GM19455 (cell line): ENCODE results near the gene YBEY.

Experiments
- ATAC-seq: cut with Tn5 transposase; IDR thresholded peaks from one replicate; pipeline ENCODE4 v1.9.1; 2021; ENCODE audit not compliant: unreplicated experiment

YBEY gene

DNA sequence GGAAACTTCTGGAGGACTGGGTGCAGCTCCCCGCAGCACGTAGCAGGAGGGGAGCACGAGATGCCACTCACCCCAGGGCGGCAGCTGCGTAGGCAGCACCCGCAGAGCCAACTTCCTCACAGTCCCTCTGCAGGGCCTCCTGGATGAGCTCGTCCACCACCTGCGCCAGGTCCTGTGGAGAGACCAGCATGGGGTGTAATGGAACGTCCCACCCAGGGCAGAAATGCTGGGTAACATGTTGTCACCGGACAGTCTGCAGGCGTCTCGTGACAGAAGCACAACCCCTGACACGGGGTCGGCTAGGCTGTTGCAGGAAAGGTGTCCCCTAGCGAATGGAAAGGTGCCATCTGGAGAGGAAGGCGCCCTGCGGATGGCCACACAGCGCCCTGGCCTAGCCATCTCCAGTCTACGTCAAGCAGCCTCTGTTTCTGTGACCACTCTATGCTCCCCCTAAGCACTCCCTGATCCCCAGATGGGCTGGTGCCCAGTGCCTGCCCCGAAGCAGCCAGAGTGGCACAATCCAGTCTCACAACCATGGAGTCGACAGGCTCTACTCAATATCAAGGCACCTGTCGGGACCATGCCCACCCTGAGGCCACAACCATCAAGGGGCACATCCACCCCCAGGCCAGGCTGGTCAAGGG lies 22.0 kb upstream of the YBEY start:
- no peak for ATAC-seq

DNA sequence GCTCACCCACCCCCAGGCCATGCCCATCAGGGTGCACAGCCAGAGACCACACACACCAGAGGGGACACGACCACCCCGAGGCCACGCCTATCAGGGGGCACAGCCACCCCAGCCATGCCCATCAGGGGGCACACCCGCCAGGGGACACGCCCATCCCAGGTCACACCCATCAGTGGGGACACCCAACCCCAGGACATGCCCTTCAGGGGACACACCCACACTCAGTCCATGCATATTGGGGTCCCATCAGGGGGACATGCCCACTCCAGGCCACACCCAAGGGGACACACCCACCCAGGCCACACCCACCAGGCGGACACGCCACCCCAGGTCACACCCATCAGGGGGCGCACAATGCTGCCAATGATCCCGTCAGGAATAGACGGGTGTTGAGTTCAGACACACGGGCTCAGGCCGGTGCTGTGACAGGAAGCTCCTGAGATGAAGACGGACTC lies 21.4 kb upstream of the YBEY start:
- no peak for ATAC-seq

DNA sequence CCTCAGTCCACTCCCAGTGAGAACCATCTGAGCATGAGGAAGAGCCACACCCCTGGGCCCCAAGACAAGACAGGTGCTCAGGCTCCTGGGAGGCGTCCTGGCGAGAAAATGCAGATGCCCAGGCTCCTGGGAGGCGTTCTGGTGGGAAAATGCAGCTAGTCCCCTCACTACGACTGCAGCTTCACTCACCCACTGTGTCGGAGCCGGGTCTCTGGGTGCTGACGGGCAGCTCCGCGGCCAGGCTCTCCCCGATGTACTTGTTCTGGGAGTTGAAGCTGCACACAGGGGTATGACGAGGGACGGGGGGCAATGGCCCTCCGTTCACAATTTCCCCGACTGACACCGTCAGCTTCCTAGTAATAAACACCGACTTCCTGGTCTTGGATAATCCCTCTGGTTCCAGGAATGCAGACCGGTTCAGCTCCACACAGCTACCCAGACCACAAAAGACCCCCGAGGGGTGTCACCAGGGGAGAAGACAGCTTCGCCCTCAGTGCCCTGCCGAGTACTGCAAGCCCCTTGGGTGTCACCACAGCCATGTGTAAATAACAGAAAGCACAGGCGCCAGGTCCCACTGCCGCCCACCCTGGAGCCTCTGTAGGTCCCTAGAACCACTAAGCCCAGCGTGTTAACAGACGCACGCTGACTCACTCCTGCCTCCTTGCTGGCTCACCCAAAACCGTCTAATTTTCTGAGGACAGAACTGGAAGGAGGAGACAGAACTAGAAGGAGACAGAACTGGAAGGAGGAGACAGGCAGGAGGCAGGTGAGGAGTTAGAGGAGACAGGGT lies 20.2 kb upstream of the YBEY start:
- no peak for ATAC-seq

DNA sequence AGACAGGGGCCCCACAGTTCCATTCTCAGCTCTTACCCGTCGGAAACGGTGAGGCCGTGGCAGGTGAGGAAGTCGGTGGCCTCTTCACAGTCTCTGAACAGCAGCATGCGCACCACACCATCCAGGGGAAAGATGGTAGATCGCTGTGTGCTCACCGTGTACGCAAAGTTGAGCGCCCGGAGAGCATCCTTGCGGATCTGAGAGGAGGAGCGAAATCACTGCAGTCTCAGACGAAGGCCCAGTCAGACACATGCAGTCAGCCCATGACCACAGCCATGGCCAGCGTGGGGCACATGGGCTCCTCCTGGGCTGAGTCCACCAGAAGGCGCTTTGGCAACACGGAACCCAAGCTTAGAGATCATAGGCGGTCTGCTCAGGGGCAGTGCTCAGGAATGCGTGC lies 19.2 kb upstream of the YBEY start:
- ATAC-seq = no peak

DNA sequence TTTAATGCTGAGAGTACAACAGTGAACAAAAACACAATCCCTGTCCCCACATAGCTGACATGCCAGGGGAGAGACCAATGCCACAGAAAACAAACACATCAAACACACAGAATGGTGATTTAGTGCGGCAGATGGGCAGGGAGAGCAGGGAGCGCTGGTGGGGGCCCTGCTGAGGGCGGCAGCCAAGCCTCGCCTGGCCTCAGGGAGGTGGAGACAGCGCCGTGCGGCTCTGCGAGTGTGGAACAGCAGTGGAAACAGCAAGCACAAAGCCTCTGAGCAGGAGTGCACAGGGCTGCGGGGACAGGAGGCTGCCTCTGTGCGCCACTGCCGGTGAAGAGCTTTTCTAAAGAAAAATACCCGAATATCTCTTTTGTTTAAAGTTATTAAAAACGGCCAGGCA lies 17.8 kb upstream of the YBEY start:
- ATAC-seq = no peak

DNA sequence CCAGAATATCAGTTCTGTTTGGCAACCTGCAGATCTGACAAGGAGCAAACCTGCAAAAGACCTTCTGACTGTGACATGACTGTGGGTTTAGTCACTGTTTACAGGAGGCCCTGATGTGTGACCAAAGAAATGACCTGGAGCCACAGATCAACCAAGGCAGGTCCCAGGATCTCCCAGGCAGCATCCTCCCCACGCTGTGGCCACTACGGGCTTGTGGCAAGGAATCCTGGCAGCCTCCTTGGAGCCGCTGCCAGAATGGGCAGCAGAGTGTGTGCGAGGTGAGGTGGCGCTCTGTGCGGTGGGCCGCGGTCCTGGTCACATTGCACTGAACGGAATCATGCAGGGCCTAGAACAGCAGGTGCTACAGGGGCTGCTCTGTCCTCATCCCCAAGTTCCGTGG lies 16.7 kb upstream of the YBEY start:
- no peak for ATAC-seq

DNA sequence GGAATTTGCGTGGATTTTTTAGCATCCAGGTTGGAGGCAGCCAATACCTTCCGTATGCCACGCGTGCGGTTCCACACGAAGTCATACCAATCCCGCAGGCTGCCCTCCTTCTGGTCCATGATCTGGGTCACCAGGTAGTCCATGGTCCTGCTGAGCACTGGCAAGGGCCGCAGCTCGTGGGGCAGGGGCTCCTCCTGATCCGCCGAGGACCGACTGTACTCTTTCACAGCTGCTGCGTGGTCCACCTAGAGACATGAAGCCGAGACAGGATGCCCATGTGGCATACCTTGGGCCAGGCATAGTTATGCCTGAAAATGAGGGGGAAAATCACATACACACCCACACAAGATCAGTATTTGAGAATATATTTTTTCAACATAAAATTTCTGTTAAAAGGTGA lies 12.8 kb upstream of the YBEY start:
- no peak for ATAC-seq

DNA sequence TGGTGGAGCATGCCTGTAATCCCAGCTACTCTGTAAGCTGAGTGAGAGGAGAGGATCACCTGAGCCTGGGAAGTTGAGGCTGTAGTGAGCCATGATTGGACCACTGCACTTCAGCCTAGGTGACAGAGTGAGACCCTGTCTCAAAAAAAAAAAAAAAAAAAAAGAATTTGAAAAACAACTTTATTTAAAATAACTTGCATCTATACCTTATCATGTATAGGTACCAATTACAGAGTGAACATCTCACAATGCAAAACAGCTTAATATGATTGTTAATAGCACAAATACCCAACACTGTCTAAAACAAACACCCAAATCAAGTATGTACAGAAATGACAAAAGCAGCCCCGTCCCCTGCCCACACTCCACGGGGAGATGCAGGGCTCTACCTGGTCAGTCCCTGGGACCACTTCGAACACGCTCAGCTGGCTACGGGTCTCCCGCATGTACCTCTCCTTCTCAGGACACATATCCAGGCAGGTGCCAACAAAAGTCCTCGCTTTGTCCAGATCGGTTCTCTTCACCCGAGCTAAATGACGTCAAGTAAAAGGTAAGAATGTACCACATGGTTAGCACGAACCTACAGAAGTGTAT lies 11.2 kb upstream of the YBEY start:
- ATAC-seq = no peak

DNA sequence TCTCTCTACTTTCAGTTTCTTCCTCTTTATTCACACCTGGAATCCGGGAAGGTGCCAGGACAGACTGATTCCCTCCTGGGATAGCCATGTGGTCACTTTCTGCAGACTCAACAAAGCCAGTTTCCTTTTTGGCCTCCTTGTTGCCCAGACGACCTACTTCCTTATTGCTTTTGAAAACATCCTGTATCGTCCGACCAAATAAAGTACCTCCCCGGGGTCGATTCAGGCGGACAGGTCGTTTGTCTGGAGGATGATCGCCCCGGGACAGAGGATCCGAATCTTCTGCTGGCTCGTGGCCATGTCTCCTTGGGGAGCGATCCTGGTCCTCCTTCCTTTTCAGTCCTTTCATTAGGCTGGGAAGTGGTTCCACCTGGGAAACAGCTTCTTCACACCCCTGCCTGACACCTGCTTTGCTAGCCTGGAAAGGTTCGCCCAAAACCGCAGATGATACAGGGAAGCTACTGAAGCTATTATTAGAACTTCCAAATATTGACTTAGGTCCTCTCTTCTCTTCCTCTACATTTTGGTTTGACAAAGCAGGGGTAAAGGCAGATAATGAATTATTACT lies 2.0 kb upstream of the YBEY start:
- ATAC-seq = no peak

DNA sequence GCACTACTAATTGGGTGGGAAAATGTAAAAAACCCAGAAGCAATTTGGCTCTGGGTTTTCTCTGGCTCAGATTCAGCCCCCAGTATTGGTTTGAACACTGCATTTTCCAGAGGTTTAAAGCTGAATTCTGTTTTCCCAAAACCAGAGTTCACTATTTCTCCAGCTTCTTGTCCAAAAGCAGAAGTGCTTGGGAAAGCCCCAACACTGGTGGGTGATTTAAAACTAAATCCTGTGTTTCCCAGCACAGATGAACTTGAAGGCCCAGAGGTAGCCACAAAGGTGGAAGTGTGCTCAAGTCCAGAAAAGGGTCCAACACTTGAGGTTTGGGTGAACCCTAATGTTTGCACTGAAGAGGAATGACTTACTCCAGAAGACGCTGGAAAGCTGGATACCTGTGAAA lies 1.4 kb upstream of the YBEY start:
- no peak for ATAC-seq

DNA sequence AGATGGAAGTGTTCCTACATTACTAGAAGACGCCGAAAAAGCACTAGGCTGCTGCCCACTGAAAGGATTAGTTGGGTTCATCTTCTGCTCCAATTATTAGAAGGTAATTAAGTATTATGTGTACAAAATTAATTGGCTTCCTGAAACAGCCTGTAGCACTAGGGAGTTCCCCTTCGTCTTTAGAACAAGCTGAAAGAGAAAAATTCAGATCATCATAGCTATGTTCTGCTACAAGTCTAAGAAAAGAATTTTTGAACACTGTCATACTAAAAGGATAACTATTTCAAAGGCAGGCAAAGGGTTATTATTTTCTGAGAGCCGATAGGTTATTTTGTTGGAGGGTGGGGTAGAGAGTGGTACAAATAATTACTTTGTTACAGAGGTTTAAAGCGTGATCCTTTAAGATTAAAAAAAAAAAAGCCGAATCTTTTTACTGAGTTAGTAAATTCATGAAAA lies 908 bp upstream of the YBEY start, which contains the start of gene MCM3AP:
Gene MCM3AP (minus strand): TSS at position 406 of the 456 bp plus-strand sequence. CDS start 325 bp downstream, at position 81.
- no peak for ATAC-seq

DNA sequence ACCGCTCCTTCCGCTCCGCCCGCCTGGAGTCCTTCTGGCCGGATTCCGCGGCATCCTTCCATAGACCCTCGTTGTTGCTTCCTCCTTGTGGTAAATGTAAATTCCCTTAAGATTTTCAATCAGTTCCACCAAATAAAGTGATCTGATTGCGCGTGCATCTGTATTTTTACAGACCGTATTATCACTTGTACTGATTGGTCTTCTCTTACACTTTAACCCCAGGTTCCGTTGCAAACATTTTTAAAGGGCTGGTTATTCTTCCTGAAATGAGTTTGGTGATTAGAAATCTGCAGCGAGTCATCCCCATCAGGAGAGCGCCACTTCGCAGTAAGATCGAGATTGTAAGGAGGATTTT lies 483 bp downstream of the YBEY start:
- ATAC-seq = peak; percentile 6

DNA sequence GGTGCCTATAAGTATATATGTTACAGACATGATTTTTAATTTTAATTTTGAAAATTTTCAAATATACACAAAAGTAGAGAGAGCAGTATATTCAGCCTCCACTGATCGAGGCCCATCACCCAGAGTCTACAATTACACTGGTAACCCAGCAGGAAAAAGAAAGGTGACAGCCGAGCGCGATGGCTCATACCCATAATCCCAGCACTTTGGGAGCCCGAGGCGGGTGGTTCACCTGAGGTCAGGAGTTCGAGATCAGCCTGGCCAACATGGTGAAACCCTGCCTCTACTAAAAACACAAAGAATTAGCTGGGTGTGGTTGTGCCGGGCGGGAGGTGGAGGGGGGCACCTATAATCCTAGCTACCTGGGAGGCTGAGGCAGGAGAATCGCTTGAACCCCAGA lies 1.4 kb downstream of the YBEY start:
- no peak for ATAC-seq

DNA sequence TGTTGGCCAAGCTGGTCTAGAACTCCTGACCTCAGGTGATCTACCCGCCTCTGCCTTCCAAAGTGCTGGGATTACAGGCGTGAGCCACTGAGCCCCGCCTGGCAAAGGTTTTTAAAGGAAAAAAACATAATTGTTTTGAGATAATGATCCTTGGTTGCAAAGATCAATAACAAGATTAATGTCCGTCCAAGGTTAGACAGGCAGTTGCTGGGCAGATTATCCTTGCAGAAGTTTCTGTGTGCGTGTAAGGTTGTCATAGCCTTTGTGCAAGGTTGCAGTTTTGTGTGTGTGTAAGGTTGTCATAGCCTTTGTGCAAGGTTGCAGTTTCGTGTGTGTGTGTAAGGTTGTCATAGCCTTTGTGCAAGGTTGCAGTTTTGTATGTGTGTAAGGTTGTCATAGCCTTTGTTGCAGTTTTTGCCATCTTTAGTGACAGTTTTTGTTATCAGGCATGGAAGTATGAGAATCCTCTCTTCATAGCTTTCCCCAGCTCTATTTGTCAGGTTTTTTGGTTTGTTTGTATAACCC lies 3.6 kb downstream of the YBEY start:
- no peak for ATAC-seq

DNA sequence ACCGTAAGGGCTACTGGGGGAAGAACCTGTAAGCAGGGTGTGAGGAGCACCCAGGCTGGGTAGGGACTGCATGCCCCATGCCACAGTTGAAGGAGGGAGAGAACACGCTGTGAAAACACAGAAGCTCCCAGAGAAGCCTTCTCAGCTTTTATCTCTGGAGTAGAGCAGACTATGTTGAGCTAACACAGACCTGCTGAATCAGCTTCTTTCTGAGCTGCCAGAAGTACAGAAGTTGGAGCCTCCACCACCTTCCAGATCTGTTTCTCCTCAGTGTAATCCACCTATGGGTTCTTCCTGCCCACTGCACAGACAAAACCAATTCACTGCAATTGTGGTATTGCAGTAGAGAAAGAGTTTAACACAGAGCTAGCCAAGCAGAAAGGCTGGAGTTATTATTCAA lies 5.4 kb downstream of the YBEY start:
- ATAC-seq = no peak

DNA sequence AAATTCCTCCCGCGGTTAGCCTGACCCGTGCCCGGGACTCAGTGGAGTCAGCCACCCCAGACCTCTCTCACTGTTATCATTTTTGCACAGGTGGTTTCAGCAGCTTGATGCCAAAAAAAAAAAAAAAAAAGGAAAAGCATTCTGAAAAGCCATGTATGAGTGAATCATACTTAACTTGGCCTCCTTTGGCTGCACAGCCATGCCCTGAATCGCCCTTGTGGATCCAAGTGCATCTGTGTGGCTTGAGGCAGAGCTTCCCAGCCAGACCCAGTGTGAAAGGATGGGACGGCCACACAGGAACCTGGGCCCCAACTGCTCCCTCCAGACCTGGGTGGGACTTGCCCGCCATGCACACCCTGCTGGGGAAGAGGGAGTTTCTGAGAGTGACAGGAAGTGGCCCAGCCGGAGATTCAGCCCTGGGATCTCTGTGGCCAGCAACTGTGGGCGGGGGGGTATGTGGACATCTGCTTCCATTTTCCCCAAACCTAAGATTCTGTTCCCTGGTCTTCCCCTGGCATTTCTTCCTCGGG lies 8.6 kb downstream of the YBEY start:
- no peak for ATAC-seq

DNA sequence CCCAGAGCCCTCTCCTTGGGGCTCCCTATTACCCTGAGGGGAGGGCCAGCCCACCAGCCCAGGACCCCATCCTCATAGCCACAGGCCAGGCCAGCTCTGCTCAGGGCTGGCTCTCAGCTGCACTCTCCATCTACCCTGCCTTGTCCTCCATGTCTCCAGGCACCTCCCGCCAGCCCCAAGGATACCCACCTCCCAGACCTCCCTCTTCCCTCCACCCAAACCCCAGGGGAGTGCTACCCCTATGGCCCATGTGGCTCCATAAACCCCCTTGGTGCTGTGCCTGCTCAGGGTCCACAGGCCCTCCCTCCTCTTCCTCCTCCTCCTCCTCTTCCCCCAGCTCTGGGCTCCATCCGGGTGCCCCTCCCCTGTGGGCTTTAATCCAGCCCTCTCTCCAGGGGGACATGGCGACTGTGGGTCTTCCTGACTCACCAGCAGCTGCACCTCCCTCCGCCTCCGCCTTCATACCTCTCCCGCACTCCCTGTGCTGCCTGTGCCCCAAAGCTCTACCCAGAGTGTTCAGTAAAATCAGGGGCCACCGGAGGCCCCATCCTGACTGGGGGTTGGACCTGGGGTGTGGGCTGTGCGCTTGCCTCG lies 9.1 kb downstream of the YBEY start:
- no peak for ATAC-seq

DNA sequence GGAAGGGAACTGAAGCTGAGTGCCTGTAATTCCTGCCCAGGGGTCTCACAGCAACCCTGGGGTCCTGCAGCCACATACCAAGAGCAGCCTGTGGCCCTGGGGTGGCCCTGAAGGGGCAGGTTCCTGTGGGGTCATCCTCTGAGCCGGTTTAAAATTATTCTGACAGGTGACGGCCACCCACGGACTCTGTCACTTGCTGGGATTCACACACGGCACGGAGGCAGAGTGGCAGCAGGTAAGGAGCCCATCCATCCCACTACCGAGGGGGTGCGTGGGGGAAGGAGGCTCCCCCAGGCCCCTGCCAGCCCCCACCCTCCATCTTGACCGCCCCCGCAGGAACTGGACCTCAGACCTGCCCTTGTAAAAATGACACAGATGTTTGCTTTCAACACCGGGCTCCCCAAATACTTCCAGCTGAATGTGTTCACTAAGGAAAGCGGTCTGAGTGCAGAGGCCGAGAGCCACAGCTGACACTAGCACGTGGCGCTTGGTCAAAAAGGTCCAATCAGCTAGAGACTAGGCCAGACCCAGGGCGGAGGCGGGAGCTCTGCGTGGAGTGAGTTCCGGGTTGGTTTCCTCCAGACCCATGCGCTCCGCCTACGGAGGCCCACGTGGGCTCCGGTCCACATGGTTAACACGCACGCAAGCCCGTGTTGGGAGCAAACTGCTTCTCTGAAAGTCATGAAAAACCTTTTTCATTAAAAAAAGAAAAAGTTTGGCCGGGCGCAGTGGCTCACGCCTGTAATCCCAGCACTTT lies 10.0 kb downstream of the YBEY start:
- ATAC-seq = peak; percentile 85

DNA sequence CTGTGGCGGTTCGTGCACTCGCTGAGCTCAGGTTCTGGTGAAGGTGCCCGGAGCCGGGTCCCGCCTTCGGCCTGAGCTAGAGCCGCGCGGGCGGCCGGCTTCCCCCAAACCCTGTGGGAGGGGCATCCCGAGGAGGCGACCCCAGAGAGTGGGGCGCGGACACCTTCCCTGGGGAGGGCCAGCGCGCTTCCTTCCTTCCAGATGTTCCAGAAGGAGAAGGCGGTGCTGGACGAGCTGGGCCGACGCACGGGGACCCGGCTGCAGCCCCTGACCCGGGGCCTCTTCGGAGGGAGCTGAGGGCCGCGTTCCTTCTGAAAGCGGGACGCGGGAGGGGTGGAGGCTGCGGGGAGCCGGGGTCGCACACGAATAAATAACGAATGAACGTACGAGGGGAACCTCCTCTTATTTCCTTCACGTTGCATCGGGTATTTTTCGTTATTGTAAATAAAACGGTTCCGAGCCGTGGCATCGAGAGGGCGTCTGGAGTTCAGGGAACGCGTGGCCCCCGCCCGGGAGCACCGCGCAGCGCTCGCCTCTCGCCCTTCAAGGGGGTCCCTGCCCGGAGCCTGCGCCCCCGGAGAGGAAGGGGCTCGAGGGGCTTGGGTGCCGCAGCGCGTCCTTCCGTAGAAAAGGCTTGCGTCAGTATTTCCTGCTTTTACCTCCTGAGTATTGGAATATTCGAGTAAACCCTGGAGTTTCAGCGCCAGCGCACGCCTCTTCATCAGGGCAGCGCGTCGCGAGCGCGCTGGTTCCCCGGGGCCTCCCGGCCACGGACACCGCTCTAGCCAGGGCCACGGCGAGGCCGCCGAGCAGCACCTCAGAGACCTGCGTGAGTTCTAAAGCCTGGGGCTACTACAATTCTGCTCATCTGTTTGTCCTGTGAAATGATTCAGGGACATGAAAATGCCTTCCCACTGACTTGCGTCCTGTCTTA lies 11.5 kb downstream of the YBEY start:
- ATAC-seq = no peak
